Coronary artery (tissue), 2 donors: Measurements from ENCODE around the gene TMEM178A.

Experiments used
- DNase-seq: peaks from one replicate; pipeline ENCODE4 v3.0.0-alpha.2; 2017; ENCODE audit warnings: low spot score
- H3K27ac ChIP-seq, 2 donors: fragments of 200-600 bp; sonication (generic); one replicate each; pipeline ENCODE4 v1.5.1; 2016 to 2019
- H3K4me3 ChIP-seq: fragments of 200-600 bp; sonication (generic); 2 replicates; pipeline ENCODE4 v1.5.1; 2016; ENCODE audit warnings: mild to moderate bottlenecking, moderate library complexity
- TF ChIP-seq, protein P1 (sequence below): fragments of 200-600 bp; sonication (generic); IDR thresholded peaks from one replicate; pipeline ENCODE4 v1.5.1; 2019; ENCODE audit warnings: antibody characterized with exemption

The TMEM178A gene

GRCh38 chr2:39755466-39755865 lies 89.7 kb downstream of the TMEM178A start:
- no peak for DNase-seq
- TF ChIP-seq, protein P1, sequence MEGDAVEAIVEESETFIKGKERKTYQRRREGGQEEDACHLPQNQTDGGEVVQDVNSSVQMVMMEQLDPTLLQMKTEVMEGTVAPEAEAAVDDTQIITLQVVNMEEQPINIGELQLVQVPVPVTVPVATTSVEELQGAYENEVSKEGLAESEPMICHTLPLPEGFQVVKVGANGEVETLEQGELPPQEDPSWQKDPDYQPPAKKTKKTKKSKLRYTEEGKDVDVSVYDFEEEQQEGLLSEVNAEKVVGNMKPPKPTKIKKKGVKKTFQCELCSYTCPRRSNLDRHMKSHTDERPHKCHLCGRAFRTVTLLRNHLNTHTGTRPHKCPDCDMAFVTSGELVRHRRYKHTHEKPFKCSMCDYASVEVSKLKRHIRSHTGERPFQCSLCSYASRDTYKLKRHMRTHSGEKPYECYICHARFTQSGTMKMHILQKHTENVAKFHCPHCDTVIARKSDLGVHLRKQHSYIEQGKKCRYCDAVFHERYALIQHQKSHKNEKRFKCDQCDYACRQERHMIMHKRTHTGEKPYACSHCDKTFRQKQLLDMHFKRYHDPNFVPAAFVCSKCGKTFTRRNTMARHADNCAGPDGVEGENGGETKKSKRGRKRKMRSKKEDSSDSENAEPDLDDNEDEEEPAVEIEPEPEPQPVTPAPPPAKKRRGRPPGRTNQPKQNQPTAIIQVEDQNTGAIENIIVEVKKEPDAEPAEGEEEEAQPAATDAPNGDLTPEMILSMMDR = no peak
- Histone ChIP-seq H3K27ac (no peak overlapping the region), H3K4me3 (no peak overlapping the region)

DNA sequence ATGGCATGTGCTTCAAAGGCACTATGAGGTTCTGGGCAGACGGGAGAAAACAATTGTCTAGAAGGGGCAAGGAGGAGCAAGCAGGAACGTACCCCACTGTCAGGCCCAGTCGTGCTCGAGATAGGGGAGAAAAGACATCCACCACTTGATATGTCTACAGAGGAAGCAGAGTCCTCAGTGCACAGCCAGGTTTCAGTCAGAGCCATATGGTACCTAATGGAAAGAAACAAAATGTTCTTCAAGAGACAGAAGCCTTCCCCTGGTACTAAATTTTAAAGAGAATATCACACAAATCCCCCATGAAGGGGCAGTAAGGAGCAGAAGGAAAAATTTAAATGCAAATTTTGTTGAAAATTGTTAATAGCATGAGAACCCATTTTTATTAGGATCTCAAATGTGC lies 91.4 kb downstream of the TMEM178A start:
- Histone ChIP-seq H3K27ac (no peak overlapping the region), H3K4me3 (no peak overlapping the region)
- DNase-seq = no peak
- TF ChIP-seq, protein P1 = no peak

GRCh38 chr2:39762448-39762847 lies 96.7 kb downstream of the TMEM178A start:
- no peak overlapping the region for H3K4me3 ChIP-seq
- DNase-seq = no peak
- TF ChIP-seq, protein P1 = no peak
- H3K27ac ChIP-seq = no peak overlapping the region
